HepG2 (cell line): ENCODE results near the gene TMX4. TPM values are rescaled to one million over a fixed set of nuclear protein-coding genes. Genes with fewer than 3 reads are reported as not detected.

Experiments used
- ATAC-seq: fragments of 200-7000 bp; cut with Tn5 transposase; 3 replicates; pipeline ENCODE4 v1.9.1; 2020; ENCODE audit warnings: mild to moderate bottlenecking, moderate library complexity
- BruUV-seq: library from RNA; stranded (reverse); fragments of 400-500 nt; replicated peaks from 2 replicates; lab custom pipeline; 2021; lab: Mats Ljungman, UMichigan
- CTCF ChIA-PET: fragments of 300-600 bp; formaldehyde crosslinking; extraction: SDS; loops from one replicate; lab custom pipeline; 2021; ENCODE audit warnings: low total read pairs, inconsistent platforms, low intra/inter-chr PET ratio; lab: Yijun Ruan, JAX
- POLR2A ChIA-PET: fragments of 350-600 bp; sonication (Branson Sonifier 250); formaldehyde crosslinking; loops from one replicate; lab custom pipeline; 2020; ENCODE audit warnings: antibody characterized with exemption, inconsistent platforms; lab: Yijun Ruan, JAX
- DNase-seq: peaks from one replicate; pipeline ENCODE4 v3.0.0-alpha.2; 2015; ENCODE audit warnings: low spot score
- FAIRE-seq: peaks from 3 replicates; lab custom pipeline; 2011; peaks lifted over from hg19 to GRCh38; lab: Jason Lieb, UNC
- H2AFZ ChIP-seq: one replicate; pipeline ENCODE4 v1.6.1; 2011; ENCODE audit warnings: low read length, inconsistent platforms
- H3K27ac ChIP-seq: fragments of 300-600 bp; 3 replicates; pipeline ENCODE4 v1.8.0; 2011; ENCODE audit warnings: mixed run types, mild to moderate bottlenecking, mixed read lengths, low read length, inconsistent platforms; ENCODE audit not compliant: insufficient read depth; ENCODE audit errors: extremely low read length
- H3K27me3 ChIP-seq, 2 experiments: fragments of 200-600 bp in 1 of 2; 2 replicates in 1 of 2; 3 replicates in 1 of 2; pipeline versions ENCODE4 v1.6.0 to v1.8.0; 2011; ENCODE audit warnings: low read length in 2 of 2, mild to moderate bottlenecking in 2 of 2, moderate library complexity in 2 of 2, inconsistent platforms in 1 of 2; ENCODE audit not compliant: insufficient read depth in 2 of 2, control insufficient read depth in 1 of 2
- H3K36me3 ChIP-seq, 2 experiments: fragments of 200-600 bp in 1 of 2; replicated peaks in 1 of 2; 2 replicates in 1 of 2; 3 replicates in 1 of 2; pipeline versions ENCODE4 v1.5.1 to v1.8.0; 2011; ENCODE audit warnings: low read length in 2 of 2, inconsistent platforms in 1 of 2; ENCODE audit not compliant: insufficient read depth in 2 of 2, control insufficient read depth in 1 of 2
- H3K4me1 ChIP-seq: 2 replicates; pipeline ENCODE4 v1.5.1; 2012; ENCODE audit warnings: low read length, inconsistent platforms; ENCODE audit not compliant: insufficient read depth
- H3K4me2 ChIP-seq: 2 replicates; pipeline ENCODE4 v1.6.0; 2011; ENCODE audit warnings: low read depth, low read length, inconsistent platforms
- H3K4me3 ChIP-seq, 3 experiments: fragments of 200-600 bp in 1 of 3; sonication (generic), shearing (Covaris generic) in 1 of 3; replicated peaks in 1 of 3; 2 replicates each; pipeline ENCODE4 v1.5.1; 2011 to 2016; ENCODE audit warnings: low read length in 3 of 3, inconsistent platforms in 2 of 3, low read depth in 2 of 3, mild to moderate bottlenecking in 2 of 3, control low read depth in 1 of 3, mixed read lengths in 1 of 3; ENCODE audit not compliant: insufficient read depth in 1 of 3
- H3K79me2 ChIP-seq: one replicate; pipeline ENCODE4 v1.6.1; 2011; ENCODE audit warnings: low read length, inconsistent platforms; ENCODE audit not compliant: insufficient read depth
- H3K9ac ChIP-seq: 2 replicates; pipeline ENCODE4 v1.6.0; 2011; ENCODE audit warnings: mild to moderate bottlenecking, low read depth, low read length, inconsistent platforms; ENCODE audit not compliant: insufficient read depth
- H3K9me3 ChIP-seq: 2 replicates; pipeline ENCODE4 v1.5.1; 2012; ENCODE audit warnings: mild to moderate bottlenecking, low read length
- H4K20me1 ChIP-seq: 2 replicates; pipeline ENCODE4 v1.6.0; 2011; ENCODE audit warnings: inconsistent platforms, mild to moderate bottlenecking, low read length, moderate library complexity; ENCODE audit not compliant: insufficient read depth
- AGO2 ChIP-seq: fragments of 200-400 bp; formaldehyde crosslinking; optimal IDR thresholded peaks from 2 replicates; pipeline ENCODE3; 2017; ENCODE audit warnings: mild to moderate bottlenecking, low read depth, low read length, moderate library complexity
- DMAP1 ChIP-seq: IDR thresholded peaks from 2 replicates; pipeline ENCODE4 v1.6.1; 2016
- FOXP1 ChIP-seq, 2 experiments: fragments of 450-650 bp in 1 of 2; IDR thresholded peaks; 2 replicates each; pipeline ENCODE4 v1.6.1; 2017 to 2018; ENCODE audit warnings: antibody characterized with exemption in 1 of 2
- NFE2L1 ChIP-seq: sonication (generic); formaldehyde crosslinking; IDR thresholded peaks from 2 replicates; pipeline ENCODE4 v1.4.0; 2020; ENCODE audit warnings: missing genetic modification reagents, mild to moderate bottlenecking, borderline replicate concordance
- NR2F6 ChIP-seq, 2 experiments: IDR thresholded peaks; 2 replicates each; pipeline ENCODE4 v1.6.1; 2016; ENCODE audit warnings: antibody characterized with exemption in 1 of 2, mild to moderate bottlenecking in 1 of 2
- THAP11 ChIP-seq: IDR thresholded peaks from 2 replicates; pipeline ENCODE4 v1.6.1; 2016; ENCODE audit warnings: missing biosample characterization, missing genetic modification reagents
- ZKSCAN1 ChIP-seq: fragments of 150-350 bp; IDR thresholded peaks from 2 replicates; pipeline ENCODE4 v1.6.1; 2014; ENCODE audit warnings: low read length
- ZNF101 ChIP-seq: sonication (generic); formaldehyde crosslinking; IDR thresholded peaks from 2 replicates; pipeline ENCODE4 v1.4.0; 2020; ENCODE audit warnings: mild to moderate bottlenecking, low read depth, missing genetic modification reagents, borderline replicate concordance
- ZNF274 ChIP-seq: sonication (generic); formaldehyde crosslinking; IDR thresholded peaks from 2 replicates; pipeline ENCODE4 v1.5.1; 2020; ENCODE audit warnings: mild to moderate bottlenecking, missing genetic modification reagents
- ZNF652 ChIP-seq: IDR thresholded peaks from 2 replicates; pipeline ENCODE4 v1.6.1; 2016; ENCODE audit warnings: low read depth, borderline replicate concordance
- ZNF766 ChIP-seq: sonication (generic); formaldehyde crosslinking; IDR thresholded peaks from 2 replicates; pipeline ENCODE4 v1.5.0; 2020; ENCODE audit warnings: missing genetic modification reagents, borderline replicate concordance
- ZSCAN20 ChIP-seq: sonication (generic); formaldehyde crosslinking; IDR thresholded peaks from 2 replicates; pipeline ENCODE4 v1.4.0; 2020; ENCODE audit warnings: missing genetic modification reagents, mild to moderate bottlenecking, borderline replicate concordance
- ZSCAN25 ChIP-seq: sonication (generic); formaldehyde crosslinking; IDR thresholded peaks from 2 replicates; pipeline ENCODE4 v1.8.0; 2022; ENCODE audit warnings: mild to moderate bottlenecking, missing genetic modification reagents
- WGBS: methylation state at CpG from one replicate; pipeline ENCODE4 v1.1.6; 2017; ENCODE audit warnings: low lambda C conversion rate; 5-methylcytosine and 5-hydroxymethylcytosine counted together
- in situ Hi-C: cut with HindIII; loops from 2 replicates; pipeline ENCODE4 v1.10.0; 2017; ENCODE audit warnings: low pct_unique_long_range_greater_than_20kb; ENCODE audit not compliant: extremely low pct_ligation_motif_present
- intact Hi-C: fragments of 100-400 bp; cut with micrococcal nuclease; formaldehyde crosslinking; loops from one replicate; pipeline ENCODE4 v1.10.0; 2022; ENCODE audit not compliant: unreplicated experiment
- polyA plus RNA-seq, 8 experiments: library from polyadenylated mRNA; depleted of rRNA in 3 of 8; stranded (reverse) in 7 of 8; unstranded in 1 of 8; fragments of >200 nt; fragmentation: Illumina TruSeq in 4 of 8; extraction: Trizol in 4 of 8; gene quantifications; 2 replicates each; pipeline versions ENCODE4 v1.2.1 to v1.2.3, GENCODE V29; 2011 to 2016; ENCODE audit warnings: low read depth in 4 of 8, missing spikeins in 1 of 8, mixed read lengths in 1 of 8; ENCODE audit not compliant: insufficient read depth in 1 of 8
- total RNA-seq, 5 experiments: library from RNA; depleted of rRNA; stranded (reverse); fragments of >200 nt; fragmentation: Illumina TruSeq; extraction: Trizol; gene quantifications; 2 replicates each; pipeline ENCODE4 v1.2.3, GENCODE V29; 2016; ENCODE audit warnings: low read depth in 1 of 5
- TF ChIP-seq, protein P1 (sequence below): sonication (generic); formaldehyde crosslinking; IDR thresholded peaks from 2 replicates; pipeline ENCODE4 v1.5.0; 2020; ENCODE audit warnings: mild to moderate bottlenecking, missing genetic modification reagents, moderate library complexity
- TF ChIP-seq, protein P2 (sequence below): sonication (generic); formaldehyde crosslinking; IDR thresholded peaks from 2 replicates; pipeline ENCODE4 v1.4.0; 2020; ENCODE audit warnings: missing genetic modification reagents, mild to moderate bottlenecking, borderline replicate concordance
- TF ChIP-seq, protein P3 (sequence below): sonication (generic); formaldehyde crosslinking; IDR thresholded peaks from 2 replicates; pipeline ENCODE4 v1.5.1; 2020; ENCODE audit warnings: mild to moderate bottlenecking, missing genetic modification reagents

The TMX4 gene
- total and polyA plus RNA-seq, 2 of the 13 experiments (the other 11 are each of a cell fraction or from before 2014, with no cell fraction given), result 7.6 to 21.4 TPM

DNA sequence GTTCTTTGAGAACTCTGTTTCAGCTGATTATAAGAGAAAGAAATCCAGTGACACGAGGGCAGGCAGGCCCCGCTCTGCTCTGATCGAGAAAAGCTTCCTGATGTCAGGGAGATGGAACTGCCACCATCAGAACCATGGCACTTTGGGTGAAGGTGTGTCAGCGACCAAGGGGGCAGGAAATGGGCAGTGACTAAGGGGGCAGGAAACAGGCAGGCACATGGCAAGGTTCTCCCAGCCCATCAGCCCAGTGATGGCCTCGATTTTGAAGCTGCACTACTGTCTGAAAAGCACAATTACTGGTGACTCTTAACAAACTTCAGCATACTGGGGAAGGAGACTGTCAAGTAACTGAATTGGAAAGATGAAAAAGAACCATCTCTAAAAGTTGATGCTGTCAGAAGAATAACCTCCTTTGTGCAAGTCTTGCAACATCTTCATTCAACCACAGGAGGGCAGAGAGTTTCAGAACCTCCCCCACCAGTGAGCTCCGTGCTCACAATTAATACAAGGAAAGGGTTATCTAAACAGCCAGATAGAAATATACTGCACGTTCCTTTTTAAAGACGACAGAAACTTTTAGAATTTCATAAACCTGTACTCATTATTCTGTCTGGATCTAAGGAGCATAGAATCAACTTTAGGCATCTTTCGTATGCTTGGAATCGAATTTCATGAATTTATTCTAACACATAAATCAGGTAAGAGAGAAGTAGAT is 39.1 kb downstream of the TMX4 start:
- H3K9me3 ChIP-seq, result no peaks in the 10 kb centered on the region
- no peaks in the 10 kb centered on the region for H3K27me3 ChIP-seq
- ChIA-PET POLR2A (interaction anchor here (1.4 kb wide), 1 partner anchor 39 kb away, joined by 6 read pairs; the partner anchor contains the start of gene TMX4), CTCF (interaction anchor here (1.2 to 3.1 kb wide), 3 partner anchors 39 to 741 kb away, joined by 3 to 35 read pairs (median 5); partner anchors contain the start of gene TMX4)
- ATAC-seq (peak; percentile 88), DNase-seq (peak; percentile 79), FAIRE-seq (peak; percentile 95)
- 57% methylated on average over 10 of the region's 10 CpGs for WGBS
- BruUV-seq, result no TSS peak
- no peaks in the 10 kb centered on the region for H3K79me2 ChIP-seq
- in situ Hi-C loops, result no loop called here
- no peak overlapping the region for H2AFZ ChIP-seq
- peaks cover 22% of the 10 kb centered on the region for H3K4me1 ChIP-seq
- peak overlapping the region; percentile 36 for H3K4me2 ChIP-seq
- H4K20me1 ChIP-seq, result no peaks in the 10 kb centered on the region
- intact Hi-C loops, result loop anchor here (1.0 to 2.0 kb wide), 4 partner anchors 39 to 742 kb away; partner anchors contain the start of gene TMX4
- H3K36me3 ChIP-seq, result no peaks in the 10 kb centered on the region; a peak in 1 of 5 replicates
- H3K4me3 ChIP-seq, result peak overlapping the region in 1 of 3 experiments; percentile 0; a peak in 1 of 6 replicates
- H3K27ac ChIP-seq, result no peak overlapping the region
- H3K9ac ChIP-seq, result no peak overlapping the region
- TF ChIP-seq, protein P1, sequence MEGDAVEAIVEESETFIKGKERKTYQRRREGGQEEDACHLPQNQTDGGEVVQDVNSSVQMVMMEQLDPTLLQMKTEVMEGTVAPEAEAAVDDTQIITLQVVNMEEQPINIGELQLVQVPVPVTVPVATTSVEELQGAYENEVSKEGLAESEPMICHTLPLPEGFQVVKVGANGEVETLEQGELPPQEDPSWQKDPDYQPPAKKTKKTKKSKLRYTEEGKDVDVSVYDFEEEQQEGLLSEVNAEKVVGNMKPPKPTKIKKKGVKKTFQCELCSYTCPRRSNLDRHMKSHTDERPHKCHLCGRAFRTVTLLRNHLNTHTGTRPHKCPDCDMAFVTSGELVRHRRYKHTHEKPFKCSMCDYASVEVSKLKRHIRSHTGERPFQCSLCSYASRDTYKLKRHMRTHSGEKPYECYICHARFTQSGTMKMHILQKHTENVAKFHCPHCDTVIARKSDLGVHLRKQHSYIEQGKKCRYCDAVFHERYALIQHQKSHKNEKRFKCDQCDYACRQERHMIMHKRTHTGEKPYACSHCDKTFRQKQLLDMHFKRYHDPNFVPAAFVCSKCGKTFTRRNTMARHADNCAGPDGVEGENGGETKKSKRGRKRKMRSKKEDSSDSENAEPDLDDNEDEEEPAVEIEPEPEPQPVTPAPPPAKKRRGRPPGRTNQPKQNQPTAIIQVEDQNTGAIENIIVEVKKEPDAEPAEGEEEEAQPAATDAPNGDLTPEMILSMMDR, result peak; percentile 76
- TF ChIP-seq THAP11 (CRISPR knock-in tag) (peak; percentile 40; the same call in 1 of the 2 replicates), NFE2L1 (CRISPR knock-in tag) (no peak), DMAP1 (no peak), ZSCAN25 (CRISPR knock-in tag) (0 out of 2 replicates have a peak, but pooled peaks have one; percentile 49), ZNF274 (CRISPR knock-in tag) (0 out of 2 replicates have a peak, but pooled peaks have one; percentile 69), ZNF766 (CRISPR knock-in tag) (no peak), ZNF101 (peak; percentile 86; the same call in 1 of the 2 replicates), FOXP1 (IDR thresholded peaks at IDR 0.05) (no peak), FOXP1 (CRISPR knock-in tag; IDR thresholded peaks at IDR 0.05) (peak; percentile 9; the same call in 1 of the 2 replicates), NR2F6 (IDR thresholded peaks at IDR 0.05) (no peak), NR2F6 (CRISPR knock-in tag; IDR thresholded peaks at IDR 0.05) (peak; percentile 40; the same call in 1 of the 2 replicates), AGO2 (no peak), ZNF652 (CRISPR knock-in tag) (0 out of 2 replicates have a peak, but pooled peaks have one; percentile 43), ZKSCAN1 (peak; percentile 22; the same call in 1 of the 2 replicates), ZSCAN20 (CRISPR knock-in tag) (no peak)
- TF ChIP-seq, protein P2, sequence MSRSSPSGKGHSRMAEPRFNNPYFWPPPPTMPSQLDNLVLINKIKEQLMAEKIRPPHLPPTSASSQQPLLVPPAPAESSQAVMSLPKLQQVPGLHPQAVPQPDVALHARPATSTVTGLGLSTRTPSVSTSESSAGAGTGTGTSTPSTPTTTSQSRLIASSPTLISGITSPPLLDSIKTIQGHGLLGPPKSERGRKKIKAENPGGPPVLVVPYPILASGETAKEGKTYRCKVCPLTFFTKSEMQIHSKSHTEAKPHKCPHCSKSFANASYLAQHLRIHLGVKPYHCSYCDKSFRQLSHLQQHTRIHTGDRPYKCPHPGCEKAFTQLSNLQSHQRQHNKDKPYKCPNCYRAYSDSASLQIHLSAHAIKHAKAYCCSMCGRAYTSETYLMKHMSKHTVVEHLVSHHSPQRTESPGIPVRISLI (CRISPR knock-in tag), result 0 out of 2 replicates have a peak, but pooled peaks have one; percentile 12
- TF ChIP-seq, protein P3, sequence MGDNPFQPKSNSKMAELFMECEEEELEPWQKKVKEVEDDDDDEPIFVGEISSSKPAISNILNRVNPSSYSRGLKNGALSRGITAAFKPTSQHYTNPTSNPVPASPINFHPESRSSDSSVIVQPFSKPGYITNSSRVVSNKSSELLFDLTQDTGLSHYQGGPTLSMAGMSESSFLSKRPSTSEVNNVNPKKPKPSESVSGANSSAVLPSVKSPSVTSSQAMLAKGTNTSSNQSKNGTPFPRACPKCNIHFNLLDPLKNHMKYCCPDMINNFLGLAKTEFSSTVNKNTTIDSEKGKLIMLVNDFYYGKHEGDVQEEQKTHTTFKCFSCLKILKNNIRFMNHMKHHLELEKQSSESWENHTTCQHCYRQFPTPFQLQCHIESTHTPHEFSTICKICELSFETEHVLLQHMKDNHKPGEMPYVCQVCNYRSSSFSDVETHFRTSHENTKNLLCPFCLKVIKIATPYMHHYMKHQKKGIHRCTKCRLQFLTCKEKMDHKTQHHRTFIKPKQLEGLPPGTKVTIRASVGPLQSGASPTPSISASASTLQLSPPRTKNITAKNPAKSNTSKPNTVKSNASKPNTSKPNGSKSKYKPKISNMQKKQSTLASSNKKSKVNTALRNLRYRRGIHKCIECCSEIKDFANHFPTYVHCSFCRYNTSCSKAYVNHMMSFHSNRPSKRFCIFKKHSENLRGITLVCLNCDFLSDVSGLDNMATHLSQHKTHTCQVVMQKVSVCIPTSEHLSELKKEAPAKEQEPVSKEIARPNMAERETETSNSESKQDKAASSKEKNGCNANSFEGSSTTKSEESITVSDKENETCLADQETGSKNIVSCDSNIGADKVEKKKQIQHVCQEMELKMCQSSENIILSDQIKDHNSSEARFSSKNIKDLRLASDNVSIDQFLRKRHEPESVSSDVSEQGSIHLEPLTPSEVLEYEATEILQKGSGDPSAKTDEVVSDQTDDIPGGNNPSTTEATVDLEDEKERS, result no peak
